ENCODE measurements around the gene MYBPHL.
A peak's percentile ranks its signal among the peaks of the same experiment; 100 is the strongest.

MYBPHL gene

DNA sequence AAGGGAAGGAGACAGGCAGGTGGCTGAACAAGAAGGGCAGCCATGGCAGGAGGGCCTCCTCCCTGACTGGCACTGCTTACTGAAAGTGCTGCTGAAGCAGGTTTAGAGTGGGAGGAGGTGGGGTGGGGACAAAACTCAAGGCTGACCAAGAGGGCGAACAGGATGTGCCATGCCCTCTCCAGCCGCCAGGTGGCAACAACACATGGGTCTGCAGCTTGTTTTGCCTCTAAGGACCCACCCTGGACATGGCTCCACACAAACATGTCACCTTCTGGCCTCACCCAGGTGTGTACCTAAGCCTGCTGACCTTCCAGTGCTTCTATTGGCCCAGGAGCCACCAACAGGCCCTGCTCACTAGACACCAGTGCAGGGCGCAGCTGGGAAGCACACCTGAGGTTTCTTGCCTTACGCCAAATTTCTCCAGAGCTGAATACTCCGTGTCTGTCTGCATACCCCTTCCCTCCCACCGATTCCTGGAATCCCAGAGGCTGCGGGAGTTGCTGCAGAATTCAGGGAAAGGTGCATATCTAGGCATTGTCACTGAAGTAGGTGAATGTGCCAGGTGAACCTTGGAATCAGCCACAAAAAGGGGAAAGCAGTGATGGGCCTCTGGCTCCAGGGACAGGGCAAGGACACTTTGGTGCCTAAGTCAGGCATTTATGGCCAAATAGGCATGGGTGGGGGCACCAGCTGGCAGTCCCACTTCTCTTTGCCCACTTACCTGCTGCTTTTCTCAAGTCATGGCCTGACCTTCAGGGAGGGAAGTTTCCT is 29.2 kb downstream of the MYBPHL start:
- peak; percentile 14 for DNase-seq

- no peak for DNase-seq
These were observed 31.0 kb downstream of the MYBPHL start for GRCh38 chr1:109275706-109276345.

- DNase-seq, result no peak
These were observed 32.0 kb downstream of the MYBPHL start for GRCh38 chr1:109274533-109275476.

DNA sequence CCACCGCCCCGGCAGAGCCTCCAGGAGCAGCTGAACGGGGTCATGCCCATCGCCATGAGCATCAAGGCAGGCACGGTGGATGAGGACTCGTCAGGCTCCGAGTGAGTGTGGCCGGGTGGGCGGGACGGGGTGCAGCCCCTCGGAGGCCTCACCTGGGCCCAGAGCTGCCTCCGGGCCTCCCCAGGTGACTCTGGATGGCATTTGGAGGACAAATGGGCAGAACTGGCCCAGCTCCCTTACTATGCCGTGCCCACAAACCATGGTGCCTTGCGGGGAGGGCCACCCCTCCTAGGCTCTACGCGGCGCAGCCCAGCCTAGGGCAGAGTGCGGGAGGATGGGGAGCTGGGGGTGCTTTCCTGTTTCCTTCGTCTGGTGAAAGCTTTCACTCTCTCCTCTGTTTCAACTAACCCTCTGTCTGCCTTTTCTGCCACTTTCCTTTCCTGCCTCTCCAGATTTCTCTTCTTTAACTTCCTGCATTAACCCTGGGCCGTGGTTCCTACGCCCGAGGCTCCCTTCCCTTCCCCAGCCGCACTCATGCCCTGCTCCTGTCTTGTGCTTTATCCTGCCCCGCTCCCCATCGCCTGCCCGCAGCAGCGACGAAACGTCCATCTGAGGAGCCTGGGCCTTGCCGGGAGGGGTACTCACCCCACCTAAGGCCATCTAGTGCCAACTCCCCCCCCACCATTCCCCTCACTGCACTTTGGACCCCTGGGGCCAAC is 33.1 kb downstream of the MYBPHL start:
- DNase-seq, result no peak

GRCh38 chr1:109272831-109273547 is 33.8 kb downstream of the MYBPHL start:
- no peak for DNase-seq

DNA sequence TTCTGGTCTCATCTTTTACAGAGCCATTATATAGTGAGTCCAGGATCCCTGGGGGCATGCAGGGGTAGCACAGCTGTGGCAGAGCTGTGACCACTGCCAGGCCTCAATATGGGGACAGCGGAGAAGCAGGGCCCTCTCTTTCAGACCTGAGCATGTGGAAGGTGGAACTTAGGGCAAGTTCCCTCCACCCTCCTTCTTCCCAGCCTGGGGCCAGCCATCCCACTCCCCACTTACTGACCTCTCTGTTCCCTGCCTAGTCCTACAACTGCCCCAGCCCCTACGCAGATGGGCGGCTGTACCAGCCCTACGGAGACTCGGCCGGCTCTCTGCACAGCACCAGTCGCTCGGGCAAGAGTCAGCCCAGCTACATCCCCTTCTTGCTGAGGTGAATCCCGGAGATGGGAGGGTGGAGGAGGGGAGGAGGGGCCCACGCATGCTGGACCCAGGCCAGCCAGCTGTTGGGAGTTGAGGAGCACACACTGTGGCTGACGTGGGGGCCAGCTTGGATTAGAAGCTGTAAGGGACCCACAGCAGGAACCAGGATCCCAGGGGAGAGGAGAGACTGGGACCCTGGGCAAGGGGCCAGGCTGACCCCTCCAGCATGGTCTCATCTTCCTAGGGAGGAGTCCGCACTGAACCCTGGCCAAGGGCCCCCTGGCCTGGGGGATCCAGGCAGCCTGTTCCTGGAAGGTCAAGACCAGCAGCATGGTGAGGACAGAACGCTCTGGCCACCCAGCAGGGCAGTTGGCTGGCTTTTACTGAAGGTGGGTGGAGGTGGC is 34.6 kb downstream of the MYBPHL start:
- DNase-seq, result no peak

GRCh38 chr1:109271458-109271857 is 35.4 kb downstream of the MYBPHL start:
- DNase-seq, result no peak

DNA sequence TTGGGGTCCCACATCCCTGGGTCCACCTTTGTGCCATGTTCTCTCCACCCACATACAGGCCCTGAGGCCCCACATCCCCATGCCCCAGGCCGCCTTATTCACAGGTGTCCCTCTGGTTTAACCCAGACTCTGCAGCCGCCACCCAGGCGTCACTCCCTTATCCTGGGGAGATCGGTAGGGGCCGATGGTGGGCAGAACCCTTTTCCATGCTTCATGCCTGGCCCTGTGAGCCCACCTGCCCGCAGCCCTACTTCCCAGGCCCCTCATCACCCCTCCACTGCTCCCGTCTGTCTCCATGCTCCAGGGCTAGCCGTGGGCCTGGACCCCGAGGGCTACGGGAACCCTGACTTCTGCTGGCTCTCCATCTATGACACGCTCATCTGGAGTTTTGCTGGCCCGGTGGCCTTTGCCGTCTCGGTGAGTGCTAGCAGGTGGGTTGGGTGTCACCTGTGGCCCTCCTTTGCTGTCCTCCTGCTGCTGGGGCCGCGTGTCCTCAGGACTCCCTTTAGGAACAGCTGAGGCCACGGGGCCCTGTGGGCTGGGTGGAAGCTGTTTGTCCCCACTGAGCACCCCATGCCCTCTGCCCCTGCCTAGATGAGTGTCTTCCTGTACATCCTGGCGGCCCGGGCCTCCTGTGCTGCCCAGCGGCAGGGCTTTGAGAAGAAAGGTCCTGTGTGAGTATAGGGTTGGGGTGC is 36.0 kb downstream of the MYBPHL start:
- no peak for DNase-seq

DNA sequence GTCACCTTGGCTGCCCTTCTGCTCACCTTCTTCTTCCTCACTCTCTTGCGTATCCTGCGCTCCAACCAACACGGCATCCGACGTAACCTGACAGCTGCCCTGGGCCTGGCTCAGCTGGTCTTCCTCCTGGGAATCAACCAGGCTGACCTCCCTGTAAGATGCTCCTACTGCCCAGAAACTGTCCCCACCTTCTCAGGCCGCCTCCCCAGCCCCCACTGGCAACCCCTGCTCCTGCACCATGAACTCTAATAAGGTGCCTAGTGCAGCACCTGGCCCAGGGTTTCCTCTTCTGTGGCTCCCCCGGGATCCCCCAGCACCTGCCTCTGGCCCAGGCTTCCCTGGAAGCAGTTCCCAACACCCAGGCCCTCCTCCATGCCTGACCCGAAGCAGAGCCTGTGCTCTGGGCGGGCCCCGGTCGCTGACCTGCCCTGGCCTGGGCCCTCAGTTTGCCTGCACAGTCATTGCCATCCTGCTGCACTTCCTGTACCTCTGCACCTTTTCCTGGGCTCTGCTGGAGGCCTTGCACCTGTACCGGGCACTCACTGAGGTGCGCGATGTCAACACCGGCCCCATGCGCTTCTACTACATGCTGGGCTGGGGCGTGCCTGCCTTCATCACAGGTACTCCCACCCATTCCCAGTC is 36.7 kb downstream of the MYBPHL start:
- DNase-seq, result no peak

GRCh38 chr1:109269212-109269980 is 37.4 kb downstream of the MYBPHL start:
- no peak for DNase-seq

- no peak for DNase-seq
These were observed 38.2 kb downstream of the MYBPHL start for GRCh38 chr1:109268431-109269211.

DNA sequence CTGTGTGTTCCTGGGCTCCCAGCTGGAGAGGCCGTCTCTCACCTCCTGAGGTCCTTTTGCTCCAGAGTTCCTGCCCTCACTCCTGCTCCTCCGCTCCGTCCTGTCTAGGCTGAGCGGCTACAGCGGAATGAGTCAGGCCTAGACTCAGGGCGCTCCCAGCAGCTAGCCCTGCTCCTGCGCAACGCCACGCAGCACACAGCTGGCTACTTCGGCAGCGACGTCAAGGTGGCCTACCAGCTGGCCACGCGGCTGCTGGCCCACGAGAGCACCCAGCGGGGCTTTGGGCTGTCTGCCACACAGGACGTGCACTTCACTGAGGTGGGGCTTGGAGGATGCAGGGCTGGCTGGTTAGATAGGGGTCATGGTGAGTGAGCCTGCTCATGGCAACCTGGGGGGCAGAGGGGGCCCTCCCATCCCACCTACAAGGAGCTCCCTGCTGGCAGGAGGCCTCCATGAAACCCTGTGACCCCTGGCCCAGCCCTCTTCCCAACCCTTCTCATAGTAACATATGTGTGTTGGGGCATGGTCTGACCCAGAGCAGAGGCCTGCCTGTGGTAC is 39.0 kb downstream of the MYBPHL start:
- no peak for DNase-seq

GRCh38 chr1:109266965-109267364 is 39.8 kb downstream of the MYBPHL start:
- DNase-seq, result no peak

- DNase-seq, result no peak
These were observed 41.0 kb downstream of the MYBPHL start for GRCh38 chr1:109265741-109266330.

DNA sequence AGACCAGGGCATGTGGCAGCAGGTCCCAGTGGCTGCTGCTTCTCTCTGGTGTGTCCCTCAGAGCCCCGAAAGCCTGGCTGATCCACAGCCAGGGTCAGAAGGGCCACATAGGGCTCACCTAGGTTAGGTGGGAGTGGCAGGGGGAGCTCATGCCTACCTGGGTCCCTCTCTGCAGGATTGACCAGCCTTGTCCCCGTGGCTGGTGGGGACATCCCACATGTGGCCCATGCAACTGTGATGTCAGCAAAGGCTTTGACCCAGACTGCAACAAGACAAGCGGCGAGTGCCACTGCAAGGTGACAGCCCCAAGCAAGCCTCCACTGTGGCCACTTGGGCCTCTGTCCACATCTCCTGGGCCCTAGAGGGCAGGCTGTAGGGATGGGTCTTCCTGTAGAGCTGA is 41.8 kb downstream of the MYBPHL start:
- DNase-seq, result no peak

DNA sequence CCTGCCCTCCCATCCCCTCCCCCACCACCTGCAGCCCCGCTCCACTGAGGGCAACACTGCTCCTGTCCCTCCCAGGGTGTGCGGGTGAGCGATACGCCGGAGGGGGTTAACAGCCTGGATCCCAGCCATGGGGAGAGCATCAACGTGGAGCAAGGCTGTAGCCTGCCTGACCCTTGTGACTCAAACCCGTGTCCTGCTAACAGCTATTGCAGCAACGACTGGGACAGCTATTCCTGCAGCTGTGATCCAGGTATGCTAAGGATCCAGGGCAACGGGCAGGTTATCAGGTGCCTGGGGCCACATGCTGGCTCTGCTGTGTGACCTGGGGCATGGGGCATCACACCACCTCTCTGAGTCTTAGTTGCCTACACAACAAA is 42.4 kb downstream of the MYBPHL start:
- DNase-seq, result no peak

GRCh38 chr1:109263597-109264378 is 43.0 kb downstream of the MYBPHL start:
- DNase-seq, result no peak

Data from NCI-H2029 treated with DMSO at 0.1 percent for 48 hours (cell line).